ENCODE data around the gene SLC39A11. TPM values are rescaled to one million over a fixed set of nuclear protein-coding genes. Genes with fewer than 3 reads are reported as not detected.

Gene SLC39A11
- polyA plus RNA-seq, 1 donor from 2014 or later, result 8.0 TPM

DNA sequence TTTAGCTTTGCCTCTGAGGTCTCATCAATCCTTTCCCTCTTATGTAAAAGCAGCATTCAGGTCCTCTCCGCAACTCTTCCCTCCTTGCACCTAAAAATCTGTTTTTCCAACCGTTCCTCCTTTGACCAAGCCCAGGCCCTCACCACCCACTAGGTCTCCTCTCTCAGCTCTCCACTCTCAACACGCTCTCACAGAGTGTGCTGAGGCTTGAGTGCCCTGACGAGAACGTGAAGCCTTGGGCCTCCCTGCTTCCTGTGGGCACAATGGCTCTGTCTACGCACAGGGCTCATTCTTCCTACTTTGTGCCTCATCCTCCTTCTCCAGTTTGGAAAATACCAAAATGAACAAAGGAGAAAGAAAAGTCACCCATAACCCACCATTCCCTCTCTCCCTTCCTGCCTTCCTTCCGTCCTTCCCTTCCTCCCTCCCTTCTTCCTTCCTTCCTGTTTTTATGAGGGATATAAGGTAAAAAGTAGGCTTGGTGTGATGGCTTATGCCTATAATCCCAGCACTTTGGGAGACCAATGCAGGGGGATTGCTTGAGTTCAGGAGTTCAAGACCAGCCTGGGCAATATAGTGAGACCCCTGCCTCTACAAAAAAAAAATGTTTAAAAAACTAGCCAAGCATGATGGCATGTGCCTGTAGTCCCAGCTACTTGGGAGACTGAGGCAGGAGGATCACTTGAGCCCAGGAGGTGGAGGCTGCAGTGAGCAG, 31.3 kb upstream of the SLC39A11 start:
- no peaks in the 10 kb centered on the region for H3K27me3 ChIP-seq (ENCODE audit: insufficient read depth, low read depth, low read length)
- no peak overlapping the region for H3K27ac ChIP-seq (ENCODE audit: low read length)
- TF ChIP-seq EP300 (conservative IDR thresholded peaks at IDR 0.05; ENCODE audit: poor library complexity, severe bottlenecking) (no peak), POLR2AphosphoS5 (IDR thresholded peaks at IDR 0.05) (no peak), RAD21 (conservative IDR thresholded peaks at IDR 0.05) (no peak), MXI1 (conservative IDR thresholded peaks at IDR 0.05; ENCODE audit: poor library complexity, severe bottlenecking) (no peak), TAF1 (IDR thresholded peaks at IDR 0.05; ENCODE audit: low read depth) (no peak), EZH2 (IDR thresholded peaks at IDR 0.05; ENCODE audit: borderline replicate concordance, insufficient read depth, low read length, poor library complexity, severe bottlenecking) (no peak), SMC3 (conservative IDR thresholded peaks at IDR 0.05; ENCODE audit: poor library complexity) (no peak)
- TF ChIP-seq, protein P1, sequence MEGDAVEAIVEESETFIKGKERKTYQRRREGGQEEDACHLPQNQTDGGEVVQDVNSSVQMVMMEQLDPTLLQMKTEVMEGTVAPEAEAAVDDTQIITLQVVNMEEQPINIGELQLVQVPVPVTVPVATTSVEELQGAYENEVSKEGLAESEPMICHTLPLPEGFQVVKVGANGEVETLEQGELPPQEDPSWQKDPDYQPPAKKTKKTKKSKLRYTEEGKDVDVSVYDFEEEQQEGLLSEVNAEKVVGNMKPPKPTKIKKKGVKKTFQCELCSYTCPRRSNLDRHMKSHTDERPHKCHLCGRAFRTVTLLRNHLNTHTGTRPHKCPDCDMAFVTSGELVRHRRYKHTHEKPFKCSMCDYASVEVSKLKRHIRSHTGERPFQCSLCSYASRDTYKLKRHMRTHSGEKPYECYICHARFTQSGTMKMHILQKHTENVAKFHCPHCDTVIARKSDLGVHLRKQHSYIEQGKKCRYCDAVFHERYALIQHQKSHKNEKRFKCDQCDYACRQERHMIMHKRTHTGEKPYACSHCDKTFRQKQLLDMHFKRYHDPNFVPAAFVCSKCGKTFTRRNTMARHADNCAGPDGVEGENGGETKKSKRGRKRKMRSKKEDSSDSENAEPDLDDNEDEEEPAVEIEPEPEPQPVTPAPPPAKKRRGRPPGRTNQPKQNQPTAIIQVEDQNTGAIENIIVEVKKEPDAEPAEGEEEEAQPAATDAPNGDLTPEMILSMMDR (IDR thresholded peaks at IDR 0.05; ENCODE audit: poor library complexity, severe bottlenecking), result no peak
- TF ChIP-seq, protein P2, sequence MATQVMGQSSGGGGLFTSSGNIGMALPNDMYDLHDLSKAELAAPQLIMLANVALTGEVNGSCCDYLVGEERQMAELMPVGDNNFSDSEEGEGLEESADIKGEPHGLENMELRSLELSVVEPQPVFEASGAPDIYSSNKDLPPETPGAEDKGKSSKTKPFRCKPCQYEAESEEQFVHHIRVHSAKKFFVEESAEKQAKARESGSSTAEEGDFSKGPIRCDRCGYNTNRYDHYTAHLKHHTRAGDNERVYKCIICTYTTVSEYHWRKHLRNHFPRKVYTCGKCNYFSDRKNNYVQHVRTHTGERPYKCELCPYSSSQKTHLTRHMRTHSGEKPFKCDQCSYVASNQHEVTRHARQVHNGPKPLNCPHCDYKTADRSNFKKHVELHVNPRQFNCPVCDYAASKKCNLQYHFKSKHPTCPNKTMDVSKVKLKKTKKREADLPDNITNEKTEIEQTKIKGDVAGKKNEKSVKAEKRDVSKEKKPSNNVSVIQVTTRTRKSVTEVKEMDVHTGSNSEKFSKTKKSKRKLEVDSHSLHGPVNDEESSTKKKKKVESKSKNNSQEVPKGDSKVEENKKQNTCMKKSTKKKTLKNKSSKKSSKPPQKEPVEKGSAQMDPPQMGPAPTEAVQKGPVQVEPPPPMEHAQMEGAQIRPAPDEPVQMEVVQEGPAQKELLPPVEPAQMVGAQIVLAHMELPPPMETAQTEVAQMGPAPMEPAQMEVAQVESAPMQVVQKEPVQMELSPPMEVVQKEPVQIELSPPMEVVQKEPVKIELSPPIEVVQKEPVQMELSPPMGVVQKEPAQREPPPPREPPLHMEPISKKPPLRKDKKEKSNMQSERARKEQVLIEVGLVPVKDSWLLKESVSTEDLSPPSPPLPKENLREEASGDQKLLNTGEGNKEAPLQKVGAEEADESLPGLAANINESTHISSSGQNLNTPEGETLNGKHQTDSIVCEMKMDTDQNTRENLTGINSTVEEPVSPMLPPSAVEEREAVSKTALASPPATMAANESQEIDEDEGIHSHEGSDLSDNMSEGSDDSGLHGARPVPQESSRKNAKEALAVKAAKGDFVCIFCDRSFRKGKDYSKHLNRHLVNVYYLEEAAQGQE (IDR thresholded peaks at IDR 0.05; ENCODE audit: borderline replicate concordance), result no peak
- no peaks in the 10 kb centered on the region for H3K36me3 ChIP-seq (ENCODE audit: insufficient read depth, low read length)
- no peaks in the 10 kb centered on the region for H3F3A ChIP-seq (ENCODE audit: insufficient read depth, low read length, poor library complexity, severe bottlenecking)
- H2AFZ ChIP-seq (ENCODE audit: low read depth, low read length), result no peak overlapping the region
- no peaks in the 10 kb centered on the region for H4K20me1 ChIP-seq (ENCODE audit: insufficient read depth)
- H3K9me2 ChIP-seq (ENCODE audit: insufficient read depth, low read length), result no peaks in the 10 kb centered on the region
- no peak overlapping the region for H3K4me3 ChIP-seq (ENCODE audit: low read length)
- no peak overlapping the region for H3K4me2 ChIP-seq (ENCODE audit: low read length)
- H3K79me2 ChIP-seq (replicated peaks; ENCODE audit: insufficient read depth, low read length), result no peaks in the 10 kb centered on the region
- H3K9me3 ChIP-seq (ENCODE audit: low read length), result no peaks in the 10 kb centered on the region
- no peak overlapping the region for H3K9ac ChIP-seq (ENCODE audit: low read length)

DNA sequence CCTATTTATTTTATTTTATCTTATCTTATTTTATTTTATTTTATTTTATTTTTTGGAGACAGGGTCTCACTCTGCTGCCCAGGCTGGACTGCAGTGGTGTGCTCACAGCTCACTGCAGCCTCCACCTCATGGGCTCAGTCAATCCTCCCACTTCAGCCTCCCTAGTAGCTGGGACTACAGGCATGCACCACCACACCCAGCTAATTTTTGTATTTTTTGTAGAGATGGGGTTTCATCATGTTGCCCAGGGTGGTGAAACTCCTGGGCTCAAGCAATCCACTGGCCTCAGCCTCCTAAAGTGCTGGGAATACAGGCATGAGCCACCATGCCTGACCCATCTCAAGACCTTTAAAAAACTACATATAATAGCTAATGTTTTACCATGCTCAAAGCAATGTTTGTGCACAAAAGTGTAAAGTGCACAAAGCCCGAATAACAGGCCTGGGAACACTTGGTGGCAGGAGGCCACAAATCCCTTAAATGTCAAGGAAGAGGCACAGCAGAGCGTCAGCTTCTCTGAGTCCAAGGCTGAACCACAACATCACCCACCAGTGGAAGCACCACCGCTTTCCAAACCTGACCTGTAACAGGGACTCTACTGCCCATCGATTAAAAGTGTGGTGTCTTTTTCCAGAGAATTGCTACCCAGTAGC, 30.6 kb upstream of the SLC39A11 start:
- Histone ChIP-seq H2AFZ (ENCODE audit: low read depth, low read length) (no peak overlapping the region), H3K79me2 (replicated peaks; ENCODE audit: insufficient read depth, low read length) (no peaks in the 10 kb centered on the region), H3K9ac (ENCODE audit: low read length) (no peak overlapping the region)

More for the DNA sequence above, 30.6 kb upstream of the SLC39A11 start:
- TF ChIP-seq, protein P2 (IDR thresholded peaks at IDR 0.05; ENCODE audit: borderline replicate concordance), result no peak
- TF ChIP-seq POLR2AphosphoS5 (IDR thresholded peaks at IDR 0.05), result no peak
- TF ChIP-seq EP300 (conservative IDR thresholded peaks at IDR 0.05; ENCODE audit: poor library complexity, severe bottlenecking), result no peak
- no peak for TF ChIP-seq RAD21 (conservative IDR thresholded peaks at IDR 0.05)
- no peak for TF ChIP-seq MXI1 (conservative IDR thresholded peaks at IDR 0.05; ENCODE audit: poor library complexity, severe bottlenecking)
- TF ChIP-seq EZH2 (IDR thresholded peaks at IDR 0.05; ENCODE audit: borderline replicate concordance, insufficient read depth, low read length, poor library complexity, severe bottlenecking), result no peak
- no peak for TF ChIP-seq TAF1 (IDR thresholded peaks at IDR 0.05; ENCODE audit: low read depth)
- TF ChIP-seq, protein P1 (IDR thresholded peaks at IDR 0.05; ENCODE audit: poor library complexity, severe bottlenecking), result no peak
- no peak for TF ChIP-seq SMC3 (conservative IDR thresholded peaks at IDR 0.05; ENCODE audit: poor library complexity)
- Histone ChIP-seq H3K4me2 (ENCODE audit: low read length) (no peak overlapping the region), H3K4me3 (ENCODE audit: low read length) (no peak overlapping the region), H4K20me1 (ENCODE audit: insufficient read depth) (no peaks in the 10 kb centered on the region), H3K9me2 (ENCODE audit: insufficient read depth, low read length) (no peaks in the 10 kb centered on the region), H3K27ac (ENCODE audit: low read length) (no peak overlapping the region), H3F3A (ENCODE audit: insufficient read depth, low read length, poor library complexity, severe bottlenecking) (no peaks in the 10 kb centered on the region), H3K9me3 (ENCODE audit: low read length) (no peaks in the 10 kb centered on the region), H3K27me3 (ENCODE audit: insufficient read depth, low read depth, low read length) (no peaks in the 10 kb centered on the region), H3K36me3 (ENCODE audit: insufficient read depth, low read length) (no peaks in the 10 kb centered on the region)
